Kidney (tissue), 14 donors: Measurements from ENCODE around the gene SCAP. TPM values are rescaled to one million over a fixed set of nuclear protein-coding genes. Genes with fewer than 3 reads are reported as not detected.
"Not testable (repeated sequence)": the region's sequence is repeated elsewhere in the genome, so short reads cannot be mapped to it uniquely, and the experiment has no call there.

Experiments used
- DNase-seq, 5 donors: peaks; one replicate each; pipeline ENCODE4 v3.0.0-alpha.2; 2013 to 2020
- FAIRE-seq: peaks from 2 replicates; lab custom pipeline; 2012; peaks lifted over from hg19 to GRCh38; lab: Jason Lieb, UNC
- H3K27ac ChIP-seq, 2 donors: one replicate each; pipeline ENCODE4 v1.7.0; 2013; ENCODE audit warnings: low read depth in 2 of 2, low read length in 2 of 2, inconsistent platforms in 1 of 2
- H3K27me3 ChIP-seq: one replicate; pipeline ENCODE4 v1.7.1; 2013; ENCODE audit warnings: low read length, inconsistent platforms; ENCODE audit not compliant: control insufficient read depth, insufficient read depth
- H3K36me3 ChIP-seq, 3 donors: one replicate each; pipeline versions ENCODE4 v1.7.0 to v1.7.1; 2013; ENCODE audit warnings: low read length in 3 of 3, control low read depth in 1 of 3, inconsistent platforms in 1 of 3; ENCODE audit not compliant: insufficient read depth in 3 of 3, control insufficient read depth in 2 of 3
- H3K4me1 ChIP-seq, 3 donors: one replicate each; pipeline versions ENCODE4 v1.7.0 to v1.7.1; 2013; ENCODE audit warnings: low read length in 3 of 3, inconsistent platforms in 1 of 3, low read depth in 1 of 3; ENCODE audit not compliant: control insufficient read depth in 2 of 3, insufficient read depth in 2 of 3
- H3K4me3 ChIP-seq, 3 donors: one replicate each; pipeline versions ENCODE4 v1.7.0 to v1.8.1; 2013; ENCODE audit warnings: low read length in 3 of 3, control low read depth in 1 of 3, inconsistent platforms in 1 of 3
- H3K9ac ChIP-seq, 3 donors: one replicate each; pipeline versions ENCODE4 v1.7.0 to v1.7.1; 2013; ENCODE audit warnings: low read length in 3 of 3, control low read depth in 1 of 3, inconsistent platforms in 1 of 3
- H3K9me3 ChIP-seq, 3 donors: one replicate each; pipeline versions ENCODE4 v1.7.0 to v1.7.1; 2013; ENCODE audit warnings: low read length in 3 of 3, control low read depth in 1 of 3, inconsistent platforms in 1 of 3; ENCODE audit not compliant: control insufficient read depth in 2 of 3, insufficient read depth in 1 of 3
- CTCF ChIP-seq: IDR thresholded peaks from 3 replicates; pipeline ENCODE4 v1.5.1; 2012; ENCODE audit warnings: mild to moderate bottlenecking, moderate library complexity, borderline replicate concordance; ENCODE audit not compliant: insufficient read depth; ENCODE audit errors: extremely low read depth
- intact Hi-C: fragments of 100-400 bp; cut with DNase I; formaldehyde crosslinking; loops from one replicate; pipeline ENCODE4 v1.11.1; 2022
- polyA plus RNA-seq: library from polyadenylated mRNA; stranded (reverse); fragments of 350-450 nt; fragmentation: Illumina TruSeq; extraction: RNeasy Lipid Tissue Mini Kit (QIAGEN cat#74804); gene quantifications from one replicate; pipeline ENCODE4 v1.2.3, GENCODE V29; 2014; ENCODE audit warnings: low read depth, low replicate concordance; ENCODE audit not compliant: insufficient read depth
- total RNA-seq: library from RNA; stranded (reverse); fragmentation: NEBNext Ultra II Directional; extraction: Animal tissue kit (Norgen Biotek cat#: 25700); gene quantifications from one replicate; pipeline ENCODE4 v1.2.1, GENCODE V29; 2021
- donor health status: control.
- donor health status: control.
- donor health status: control.
- donor health status: control.
- donor health status: control.
- donor health status: DM: yes; HTN: yes; CAD: no.
- donor health status: Normal renal cell carcinoma (clear cell type).

Gene SCAP
- total and polyA plus RNA-seq, 2 donors from 2014 or later, result 47.3 to 85.1 TPM

DNA sequence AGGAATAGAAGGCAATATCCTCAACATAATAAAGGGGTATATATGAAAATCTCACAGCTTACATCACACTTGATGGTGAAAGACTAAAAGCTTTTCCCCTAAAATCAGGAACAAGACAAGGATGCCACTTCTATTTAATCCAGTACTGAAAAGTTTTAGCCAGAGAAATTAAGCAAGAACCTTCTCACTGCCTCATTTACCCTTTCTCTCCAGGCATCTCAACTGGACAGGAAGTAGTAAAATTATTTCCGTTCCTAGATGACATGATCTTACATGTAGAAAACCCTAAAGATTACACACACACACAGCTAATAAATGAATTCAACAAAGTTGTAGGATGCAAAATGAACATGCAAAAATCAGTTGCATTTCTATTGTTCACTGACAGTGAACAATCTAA lies 11.2 kb downstream of the SCAP start:
- no peak for FAIRE-seq
- TF ChIP-seq CTCF, result no peak
- intact Hi-C loops, result no loop called here

DNA sequence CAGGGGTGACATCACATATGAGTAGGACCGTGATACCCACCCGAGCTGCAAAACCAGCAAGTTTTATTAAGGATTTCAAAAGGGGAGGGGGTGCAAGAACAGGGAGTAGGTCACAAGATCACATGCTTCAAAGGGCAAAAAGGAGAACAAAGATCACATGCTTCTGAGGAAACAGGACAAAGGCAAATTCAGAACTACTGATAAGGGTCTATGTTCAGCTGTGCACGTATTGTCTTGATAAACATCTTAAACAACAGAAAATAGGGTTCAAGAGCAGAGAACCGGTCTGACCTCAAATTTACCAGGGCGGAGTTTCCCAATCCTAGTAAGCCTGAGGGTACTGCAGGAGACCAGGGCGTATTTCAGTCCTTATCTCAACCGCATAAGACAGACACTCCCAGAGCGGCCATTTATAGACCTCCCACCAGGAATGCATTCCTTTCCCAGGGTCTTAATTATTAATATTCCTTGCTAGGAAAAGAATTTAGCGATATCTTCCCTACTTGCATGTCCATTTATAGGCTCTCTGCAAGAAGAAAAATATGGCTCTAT lies 16.1 kb downstream of the SCAP start:
- intact Hi-C loops, H3K9me3 ChIP-seq, H3K27ac ChIP-seq, FAIRE-seq, H3K27me3 ChIP-seq, H3K4me3 ChIP-seq, H3K36me3 ChIP-seq, DNase-seq, H3K4me1 ChIP-seq, H3K9ac ChIP-seq: not testable (repeated sequence)

More for the DNA sequence above, 11.2 kb downstream of the SCAP start:
- Histone ChIP-seq H3K27ac (no peak overlapping the region), H3K36me3 (no peaks in the 10 kb centered on the region), H3K9ac (no peak overlapping the region), H3K27me3 (no peaks in the 10 kb centered on the region), H3K4me3 (no peak overlapping the region), H3K4me1 (peaks cover 0 to 3% (median 0%) of the 10 kb centered on the region in 3 donors), H3K9me3 (no peaks in the 10 kb centered on the region)
- DNase-seq, result no peak

- H3K9ac ChIP-seq, result no peak overlapping the region
- H3K27me3 ChIP-seq, result no peaks in the 10 kb centered on the region
- no peak overlapping the region for H3K4me3 ChIP-seq
- no peak for TF ChIP-seq CTCF
- H3K36me3 ChIP-seq, result no peaks in the 10 kb centered on the region
- DNase-seq (no peak), FAIRE-seq (no peak)
- intact Hi-C loops, result no loop called here
- peaks cover 0 to 3% (median 0%) of the 10 kb centered on the region in 3 donors for H3K4me1 ChIP-seq
- no peak overlapping the region for H3K27ac ChIP-seq
- no peaks in the 10 kb centered on the region for H3K9me3 ChIP-seq
Measured at GRCh38 chr3:47456984-47457383, 18.8 kb downstream of the SCAP start.

DNA sequence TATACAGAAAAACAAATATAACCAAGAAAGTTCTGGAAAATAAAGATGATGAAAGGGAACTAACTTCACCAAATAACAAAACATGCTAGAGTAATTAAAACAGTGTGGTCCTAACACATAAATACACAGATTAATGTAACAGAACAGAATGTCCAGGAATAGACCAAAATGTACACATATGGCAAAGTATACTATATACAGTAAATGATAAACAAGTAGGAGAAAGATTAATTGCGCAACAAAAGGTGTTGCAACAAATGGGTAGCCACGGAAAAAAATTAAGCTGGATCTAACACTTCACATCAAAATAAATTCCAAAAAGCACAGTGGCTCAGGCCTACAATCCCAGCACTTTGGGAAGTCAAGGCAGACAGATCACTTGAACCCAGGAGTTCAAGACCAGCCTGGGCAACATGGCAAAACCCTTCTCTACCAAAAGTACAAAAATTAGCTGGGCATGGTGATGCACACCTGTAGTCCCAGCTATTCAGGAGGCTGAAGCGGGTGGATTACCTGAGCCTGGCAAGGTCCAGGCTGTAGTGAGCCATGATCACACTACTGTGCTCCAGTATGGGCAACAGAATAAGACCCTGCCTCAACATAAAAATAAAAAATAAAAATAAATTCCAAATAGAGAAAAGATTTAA lies 19.8 kb downstream of the SCAP start:
- Histone ChIP-seq H3K9ac (no peak overlapping the region), H3K4me1 (peaks cover 0 to 3% (median 0%) of the 10 kb centered on the region in 3 donors), H3K9me3 (no peaks in the 10 kb centered on the region), H3K27me3 (no peaks in the 10 kb centered on the region), H3K4me3 (no peak overlapping the region), H3K27ac (no peak overlapping the region), H3K36me3 (no peaks in the 10 kb centered on the region)
- no peak for TF ChIP-seq CTCF
- DNase-seq, result no peak
- intact Hi-C loops, result no loop called here
- FAIRE-seq, result no peak
